H1 (cell line): ENCODE measurements around the gene NAA40. TPM values are rescaled to one million over a fixed set of nuclear protein-coding genes. Genes with fewer than 3 reads are reported as not detected.
A peak's percentile ranks its signal among the peaks of the same experiment; 100 is the strongest.

Source experiments
- CTCF ChIA-PET: fragments of 300-600 bp; sonication (Branson Sonifier 250); formaldehyde crosslinking; loops from one replicate; lab custom pipeline; 2021; ENCODE audit not compliant: partially characterized antibody; lab: Charles Lee
- POLR2A ChIA-PET: fragments of 300-600 bp; sonication (Branson Sonifier 250); formaldehyde crosslinking; loops from one replicate; lab custom pipeline; 2021; ENCODE audit warnings: inconsistent platforms; ENCODE audit not compliant: partially characterized antibody; lab: Charles Lee
- DNase-seq, 2 experiments: peaks; one replicate each; pipeline versions ENCODE4 v3.0.0 to v3.0.0-alpha.2; 2010 to 2022; ENCODE audit warnings: low spot score in 2 of 2, low read depth in 1 of 2, mixed read lengths in 1 of 2
- FAIRE-seq: peaks from 2 replicates; lab custom pipeline; 2011; peaks lifted over from hg19 to GRCh38; lab: Jason Lieb, UNC
- H2AFZ ChIP-seq: 2 replicates; pipeline ENCODE4 v1.8.1; 2012; ENCODE audit warnings: low read length, inconsistent platforms
- H2AK5ac ChIP-seq: 2 replicates; pipeline ENCODE4 v1.6.1; 2013; ENCODE audit warnings: low read depth, low read length
- H2BK120ac ChIP-seq: replicated peaks from 2 replicates; pipeline ENCODE3; 2013; ENCODE audit warnings: low read depth, low read length, inconsistent platforms
- H2BK12ac ChIP-seq: 2 replicates; pipeline ENCODE4 v1.6.1; 2013; ENCODE audit warnings: low read depth, low read length
- H2BK15ac ChIP-seq: 2 replicates; pipeline ENCODE4 v1.6.1; 2013; ENCODE audit warnings: low read length
- H2BK20ac ChIP-seq: 2 replicates; pipeline ENCODE4 v1.6.1; 2013; ENCODE audit warnings: low read length
- H2BK5ac ChIP-seq: 2 replicates; pipeline ENCODE4 v1.6.1; 2013; ENCODE audit warnings: low read depth, low read length
- H3K14ac ChIP-seq: 2 replicates; pipeline ENCODE4 v1.6.1; 2013; ENCODE audit warnings: inconsistent platforms; ENCODE audit not compliant: insufficient read length
- H3K18ac ChIP-seq: 2 replicates; pipeline ENCODE4 v1.6.1; 2013; ENCODE audit warnings: low read length; ENCODE audit errors: extremely low read depth
- H3K23ac ChIP-seq: 2 replicates; pipeline ENCODE4 v1.6.1; 2013; ENCODE audit warnings: inconsistent platforms; ENCODE audit not compliant: insufficient read length
- H3K23me2 ChIP-seq: 2 replicates; pipeline ENCODE4 v1.6.1; 2013; ENCODE audit warnings: low read depth, low read length
- H3K27ac ChIP-seq: 2 replicates; pipeline ENCODE4 v1.6.1; 2011; ENCODE audit warnings: low read depth, low read length, inconsistent platforms
- H3K27me3 ChIP-seq, 4 experiments: replicated peaks in 1 of 4; 1 replicate in 1 of 4; 2 replicates in 3 of 4; pipeline versions ENCODE4 v1.6.1 to v1.8.1; 2011 to 2013; ENCODE audit warnings: low read length in 3 of 4, mild to moderate bottlenecking in 3 of 4, inconsistent platforms in 2 of 4, mixed read lengths in 2 of 4, moderate library complexity in 1 of 4; ENCODE audit not compliant: control insufficient read depth in 3 of 4, insufficient read depth in 3 of 4; ENCODE audit errors: extremely low read depth in 1 of 4
- H3K36me3 ChIP-seq, 4 experiments: 2 replicates each; pipeline versions ENCODE4 v1.6.1 to v1.8.1; 2011 to 2013; ENCODE audit warnings: mild to moderate bottlenecking in 4 of 4, low read length in 3 of 4, moderate library complexity in 2 of 4, control low read depth in 1 of 4, inconsistent platforms in 1 of 4; ENCODE audit not compliant: insufficient read depth in 4 of 4, control insufficient read depth in 2 of 4
- H3K4ac ChIP-seq: replicated peaks from 2 replicates; pipeline ENCODE3; 2013; ENCODE audit warnings: low read length, low read depth, mixed read lengths, inconsistent platforms; ENCODE audit not compliant: insufficient read length
- H3K4me1 ChIP-seq, 4 experiments: replicated peaks in 1 of 4; 1 replicate in 1 of 4; 2 replicates in 3 of 4; pipeline versions ENCODE4 v1.6.1 to v1.8.1; 2011 to 2013; ENCODE audit warnings: low read length in 3 of 4, inconsistent platforms in 2 of 4, mixed read lengths in 1 of 4; ENCODE audit not compliant: insufficient read depth in 4 of 4, control insufficient read depth in 3 of 4
- H3K4me2 ChIP-seq, 2 experiments: 2 replicates each; pipeline versions ENCODE4 v1.6.1 to v1.8.1; 2011 to 2013; ENCODE audit warnings: low read depth in 2 of 2, low read length in 2 of 2, control low read depth in 1 of 2, inconsistent platforms in 1 of 2, mild to moderate bottlenecking in 1 of 2; ENCODE audit not compliant: insufficient read depth in 1 of 2
- H3K4me3 ChIP-seq, 4 experiments: fragments of 200-600, 300-600 bp in 1 of 4; sonication (generic), shearing (Covaris generic), sonication (Bioruptor Twin) in 1 of 4; 2 replicates each; pipeline versions ENCODE4 v1.5.1 to v1.8.1; 2011 to 2016; ENCODE audit warnings: low read length in 4 of 4, low read depth in 3 of 4, control low read depth in 2 of 4, inconsistent platforms in 2 of 4, mild to moderate bottlenecking in 2 of 4, mixed read lengths in 1 of 4, moderate library complexity in 1 of 4; ENCODE audit not compliant: insufficient read depth in 2 of 4; ENCODE audit errors: extremely low read depth in 1 of 4
- H3K56ac ChIP-seq: replicated peaks from 2 replicates; pipeline ENCODE3; 2013; ENCODE audit warnings: low read depth, mild to moderate bottlenecking, mixed read lengths, low read length, inconsistent platforms; ENCODE audit not compliant: insufficient read length
- H3K79me1 ChIP-seq: 2 replicates; pipeline ENCODE4 v1.6.1; 2013; ENCODE audit warnings: low read depth, low read length, control low read depth
- H3K79me2 ChIP-seq, 2 experiments: 2 replicates each; pipeline versions ENCODE4 v1.6.1 to v1.8.1; 2012 to 2013; ENCODE audit warnings: low read length in 2 of 2, mild to moderate bottlenecking in 2 of 2, inconsistent platforms in 1 of 2; ENCODE audit not compliant: insufficient read depth in 2 of 2, control insufficient read depth in 1 of 2
- H3K9ac ChIP-seq, 4 experiments: replicated peaks in 1 of 4; 1 replicate in 1 of 4; 2 replicates in 3 of 4; pipeline versions ENCODE4 v1.6.1 to v1.8.1; 2011 to 2013; ENCODE audit warnings: low read depth in 3 of 4, low read length in 3 of 4, control low read depth in 2 of 4, mild to moderate bottlenecking in 2 of 4, moderate library complexity in 2 of 4, inconsistent platforms in 1 of 4; ENCODE audit errors: extremely low read depth in 1 of 4
- H3K9me3 ChIP-seq, 2 experiments: 2 replicates each; pipeline versions ENCODE4 v1.6.1 to v1.8.1; 2012 to 2013; ENCODE audit warnings: mild to moderate bottlenecking in 2 of 2, moderate library complexity in 2 of 2, control low read depth in 1 of 2, inconsistent platforms in 1 of 2, low read depth in 1 of 2, low read length in 1 of 2, mixed read lengths in 1 of 2; ENCODE audit not compliant: insufficient read depth in 2 of 2
- H4K20me1 ChIP-seq, 2 experiments: replicated peaks in 1 of 2; 2 replicates each; pipeline versions ENCODE3 to v1.8.1; 2011 to 2013; ENCODE audit warnings: inconsistent platforms in 2 of 2, low read length in 2 of 2, mild to moderate bottlenecking in 1 of 2; ENCODE audit not compliant: insufficient read depth in 2 of 2, control insufficient read depth in 1 of 2
- H4K5ac ChIP-seq: 2 replicates; pipeline ENCODE4 v1.6.1; 2013; ENCODE audit warnings: low read length, low read depth, mixed read lengths, inconsistent platforms; ENCODE audit not compliant: insufficient read length
- H4K8ac ChIP-seq: 2 replicates; pipeline ENCODE4 v1.8.0; 2013; ENCODE audit warnings: mild to moderate bottlenecking, moderate library complexity, low read length, inconsistent platforms; ENCODE audit not compliant: insufficient read depth; ENCODE audit errors: extremely low read depth
- H4K91ac ChIP-seq: replicated peaks from 2 replicates; pipeline ENCODE3; 2013; ENCODE audit warnings: low read length, mixed read lengths, inconsistent platforms; ENCODE audit not compliant: insufficient read length
- ASH2L ChIP-seq: fragments of 200-600, 300-600 bp; sonication (generic); IDR thresholded peaks from one replicate; pipeline ENCODE4 v1.7.1; 2017; ENCODE audit warnings: low read length
- FOSL1 ChIP-seq: IDR thresholded peaks from 2 replicates; pipeline ENCODE4 v1.6.1; 2011; ENCODE audit warnings: mild to moderate bottlenecking, low read depth, low read length, moderate library complexity; ENCODE audit not compliant: insufficient read depth
- GTF2F1 ChIP-seq: IDR thresholded peaks from 2 replicates; pipeline ENCODE4 v1.6.1; 2012; ENCODE audit warnings: low read depth, low read length, improper control_type of control experiment, borderline replicate concordance
- HDAC2 ChIP-seq, 2 experiments: fragments of 300-600 bp in 1 of 2; sonication (generic) in 1 of 2; IDR thresholded peaks; 2 replicates each; pipeline ENCODE4 v1.6.1; 2011 to 2012; ENCODE audit warnings: low read depth in 2 of 2, low read length in 2 of 2, mild to moderate bottlenecking in 2 of 2, moderate library complexity in 2 of 2, borderline replicate concordance in 1 of 2, inconsistent platforms in 1 of 2
- PHF8 ChIP-seq: fragments of 200-600 bp; sonication (generic); conservative IDR thresholded peaks from 2 replicates; pipeline ENCODE4 v1.7.1; 2012; ENCODE audit warnings: low read depth, mild to moderate bottlenecking, inconsistent platforms, low read length, moderate library complexity
- SIRT6 ChIP-seq: IDR thresholded peaks from one replicate; pipeline ENCODE4 v1.7.1; 2012; ENCODE audit warnings: low read length, inconsistent platforms
- SP1 ChIP-seq: IDR thresholded peaks from 2 replicates; pipeline ENCODE4 v1.6.1; 2011; ENCODE audit warnings: low read depth, low read length
- TBP ChIP-seq: IDR thresholded peaks from 2 replicates; pipeline ENCODE4 v1.6.1; 2011; ENCODE audit warnings: low read depth, low read length, improper control_type of control experiment
- WGBS, 2 experiments: shearing (Covaris generic) in 1 of 2; methylation state at CpG; one replicate each; pipeline versions ENCODE4 v1.1.6 to v1.1.7; 2013 to 2015; ENCODE audit warnings: low lambda C conversion rate in 2 of 2, mixed read lengths in 2 of 2, inconsistent platforms in 1 of 2, low coverage in 1 of 2, missing lambda C conversion rate in 1 of 2; ENCODE audit not compliant: insufficient replicate concordance in 2 of 2, insufficient coverage in 1 of 2, insufficient read length in 1 of 2; ENCODE audit errors: extremely low coverage in 1 of 2, missing lambda C conversion rate in 1 of 2; 5-methylcytosine and 5-hydroxymethylcytosine counted together
- polyA plus RNA-seq, 7 experiments: library from polyadenylated mRNA; depleted of rRNA in 3 of 7; stranded (reverse) in 5 of 7; unstranded in 2 of 7; fragments of >200 nt in 5 of 7; fragments of 200-250 nt in 2 of 7; gene quantifications; 1 replicate in 5 of 7; 2 replicates in 1 of 7; 4 replicates in 1 of 7; pipeline versions ENCODE4 v1.2.1 to v1.2.3, GENCODE V29; 2011 to 2013; ENCODE audit warnings: missing spikeins in 2 of 7, mixed read lengths in 2 of 7
- total RNA-seq: library from RNA; stranded (reverse); fragmentation: NEBNext Ultra II Directional; extraction: Animal tissue kit (Norgen Biotek cat#: 25700); gene quantifications from 2 replicates; pipeline ENCODE4 v1.2.1, GENCODE V29; 2021
- TF ChIP-seq, protein P1 (sequence below): IDR thresholded peaks from 2 replicates; pipeline ENCODE4 v1.6.1; 2011; ENCODE audit warnings: low read length, improper control_type of control experiment

NAA40 gene
- total and polyA plus RNA-seq, 2 of the 8 experiments (the other 6 are each of a cell fraction or from before 2014, with no cell fraction given) = 20.0 to 31.1 TPM

DNA sequence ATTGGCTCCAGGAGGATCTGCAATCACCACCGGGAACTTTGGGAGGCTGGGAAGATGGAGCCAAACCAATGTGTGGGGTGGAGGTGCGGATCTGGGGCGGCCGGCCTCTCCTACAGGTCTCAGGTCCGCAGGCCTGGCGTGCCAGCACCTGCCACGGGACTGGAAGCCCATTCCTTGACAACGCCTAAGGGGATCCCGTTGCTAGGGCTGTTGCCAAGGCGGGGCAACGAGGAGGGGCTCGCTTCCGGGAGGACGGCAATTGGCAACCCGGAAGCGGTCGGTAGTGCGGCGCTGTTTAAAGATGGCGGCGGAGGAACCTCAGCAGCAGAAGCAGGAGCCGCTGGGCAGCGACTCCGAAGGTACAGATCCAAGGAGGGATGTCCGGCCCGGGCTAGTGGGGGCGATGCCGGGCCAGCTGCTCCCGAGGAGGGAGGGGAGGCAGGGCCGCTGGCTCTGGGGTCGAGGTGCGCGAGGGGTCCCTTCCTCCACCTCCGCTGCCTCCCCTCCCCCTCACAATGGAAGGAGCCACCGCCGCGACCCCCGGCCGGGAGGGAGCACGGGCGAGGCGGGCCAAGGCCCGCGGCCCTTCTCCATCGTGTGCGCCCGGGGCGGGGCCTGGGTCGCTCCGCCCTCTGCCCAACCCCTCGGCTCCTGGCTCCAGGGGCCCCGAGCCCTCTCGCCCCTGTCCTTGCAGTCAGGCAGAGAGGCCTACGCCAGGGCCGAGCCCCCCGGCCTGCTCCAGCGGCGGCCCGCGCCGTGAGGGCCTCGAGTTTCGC is 47.5 kb downstream of the NAA40 start, which contains the start of gene OTUB1:
TSS of gene OTUB1 (plus strand) at position 283 of the 776 bp plus-strand sequence. CDS start at position 302, 19 bp downstream.
- Histone ChIP-seq H2BK120ac (peak within 1 kb of the TSS; percentile 24), H3K36me3 (peaks cover 5 to 18% (median 11%) of the 10 kb centered on the region in 4 experiments; a peak in 6 of 8 replicates), H4K20me1 (peaks cover 5 to 18% of the 10 kb centered on the region in 2 experiments), H3K27ac (peak within 1 kb of the TSS; percentile 96), H2BK5ac (peak within 1 kb of the TSS; percentile 99), H3K4me1 (peaks cover 0 to 16% (median 9%) of the 10 kb centered on the region in 4 experiments; a peak in 6 of 7 replicates), H2BK12ac (0 out of 2 replicates have a peak within 1 kb of the TSS, but pooled peaks have one; percentile 80), H3K14ac (no peak within 1 kb of the TSS), H2BK20ac (no peak within 1 kb of the TSS), H4K91ac (peak within 1 kb of the TSS; percentile 96), H2BK15ac (peak within 1 kb of the TSS; percentile 29; the same call in 1 of the 2 replicates), H2AK5ac (0 out of 2 replicates have a peak within 1 kb of the TSS, but pooled peaks have one; percentile 39), H3K18ac (peak within 1 kb of the TSS; percentile 99), H3K56ac (peak within 1 kb of the TSS; percentile 94), H3K4me3 (peak within 1 kb of the TSS; percentile 63 to 86 (median 70)), H3K79me1 (peaks cover 23% of the 10 kb centered on the region), H4K8ac (peak within 1 kb of the TSS; percentile 100), H4K5ac (peak within 1 kb of the TSS; percentile 95), H3K79me2 (peaks cover 5 to 32% of the 10 kb centered on the region in 2 experiments), H3K4me2 (peak within 1 kb of the TSS; percentile 72 to 82), H3K27me3 (no peaks in the 10 kb centered on the region), H3K23me2 (peaks cover 10% of the 10 kb centered on the region; the same call in 1 of the 2 replicates), H3K23ac (no peak within 1 kb of the TSS), H2AFZ (0 out of 2 replicates have a peak within 1 kb of the TSS, but pooled peaks have one; percentile 7), H3K4ac (peak within 1 kb of the TSS; percentile 97), H3K9ac (peak within 1 kb of the TSS; percentile 75 to 97 (median 89)), H3K9me3 (no peaks in the 10 kb centered on the region)
- 2% methylated on average over 43 of the region's 63 CpGs; no CpG with 5 or more reads in 1 of the 2 experiments for WGBS, 2 experiments
- DNase-seq (peak; percentile 92 to 96), FAIRE-seq (peak; percentile 24)
- ChIA-PET CTCF (no interaction called here), POLR2A (interaction anchor here (0.6 to 3.2 kb wide), 13 partner anchors 8 to 304 kb away, joined by 3 to 24 read pairs (median 3); partner anchors contain the start of genes COX8A and MARK2)
- TF ChIP-seq FOSL1 = no peak
- TF ChIP-seq ASH2L = peak; percentile 91
- TF ChIP-seq HDAC2 (IDR thresholded peaks at IDR 0.05; ENCODE audit: borderline replicate concordance in 1 of 2, low read depth in 2 of 2, low read length in 2 of 2) = peak; percentile 28 to 84; a peak in 2 of 4 replicates
- peak; percentile 44; the same call in 1 of the 2 replicates for TF ChIP-seq SP1
- peak; percentile 99 for TF ChIP-seq PHF8
- TF ChIP-seq TBP = peak; percentile 93
- peak; percentile 73 for TF ChIP-seq SIRT6
- TF ChIP-seq, protein P1, sequence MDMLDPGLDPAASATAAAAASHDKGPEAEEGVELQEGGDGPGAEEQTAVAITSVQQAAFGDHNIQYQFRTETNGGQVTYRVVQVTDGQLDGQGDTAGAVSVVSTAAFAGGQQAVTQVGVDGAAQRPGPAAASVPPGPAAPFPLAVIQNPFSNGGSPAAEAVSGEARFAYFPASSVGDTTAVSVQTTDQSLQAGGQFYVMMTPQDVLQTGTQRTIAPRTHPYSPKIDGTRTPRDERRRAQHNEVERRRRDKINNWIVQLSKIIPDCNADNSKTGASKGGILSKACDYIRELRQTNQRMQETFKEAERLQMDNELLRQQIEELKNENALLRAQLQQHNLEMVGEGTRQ = peak; percentile 14; the same call in 1 of the 2 replicates
- peak; percentile 83; the same call in 1 of the 2 replicates for TF ChIP-seq GTF2F1
